B cell (primary cell): ENCODE data around the gene VANGL1.

Experiments used
- EZH2 ChIP-seq: IDR thresholded peaks from 2 replicates; pipeline ENCODE4 v1.6.1; 2012; ENCODE audit warnings: borderline replicate concordance, low read depth, mild to moderate bottlenecking, moderate library complexity, low read length; ENCODE audit not compliant: insufficient read depth, poor library complexity, severe bottlenecking
- TF ChIP-seq, protein P1 (sequence below): fragments of 200-600 bp; IDR thresholded peaks from one replicate; pipeline ENCODE4 v1.8.0; 2022; ENCODE audit warnings: antibody characterized with exemption, mild to moderate bottlenecking

DNA sequence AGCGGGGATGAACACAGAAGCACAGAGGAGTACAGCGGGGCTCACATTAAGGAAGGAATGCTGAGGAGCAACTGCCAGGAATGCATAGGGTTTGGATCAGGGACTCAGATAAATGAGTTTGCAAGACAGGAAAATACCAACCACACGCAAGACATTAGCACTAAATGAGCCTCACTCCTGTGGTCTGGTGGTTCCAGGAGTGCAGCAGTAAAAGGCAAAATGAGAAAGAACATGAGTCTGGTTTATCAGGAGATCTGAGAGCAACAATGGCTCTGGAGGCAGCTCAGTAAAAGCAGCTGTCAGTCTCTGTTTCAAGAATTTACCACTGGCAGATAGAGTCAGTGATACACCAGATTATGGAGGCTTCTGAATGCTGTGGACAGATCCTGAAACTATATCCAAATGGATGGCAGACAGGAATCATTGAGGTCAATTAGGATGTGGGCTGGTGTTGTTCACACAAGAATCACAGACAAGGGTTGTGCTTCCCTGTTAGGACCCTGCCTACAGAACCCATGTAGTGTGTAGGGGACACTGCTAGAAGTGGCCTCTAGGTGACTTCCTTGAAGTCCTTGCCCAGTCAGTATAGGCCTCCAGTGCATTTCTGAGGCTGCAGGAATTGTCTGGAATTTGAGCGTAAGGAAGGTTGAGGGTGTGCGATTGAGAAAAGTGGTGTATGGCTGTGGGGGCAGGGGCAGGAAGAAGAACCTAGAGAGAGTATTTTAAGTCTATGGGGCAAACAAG, 76.4 kb downstream of the VANGL1 start:
- TF ChIP-seq, protein P1, sequence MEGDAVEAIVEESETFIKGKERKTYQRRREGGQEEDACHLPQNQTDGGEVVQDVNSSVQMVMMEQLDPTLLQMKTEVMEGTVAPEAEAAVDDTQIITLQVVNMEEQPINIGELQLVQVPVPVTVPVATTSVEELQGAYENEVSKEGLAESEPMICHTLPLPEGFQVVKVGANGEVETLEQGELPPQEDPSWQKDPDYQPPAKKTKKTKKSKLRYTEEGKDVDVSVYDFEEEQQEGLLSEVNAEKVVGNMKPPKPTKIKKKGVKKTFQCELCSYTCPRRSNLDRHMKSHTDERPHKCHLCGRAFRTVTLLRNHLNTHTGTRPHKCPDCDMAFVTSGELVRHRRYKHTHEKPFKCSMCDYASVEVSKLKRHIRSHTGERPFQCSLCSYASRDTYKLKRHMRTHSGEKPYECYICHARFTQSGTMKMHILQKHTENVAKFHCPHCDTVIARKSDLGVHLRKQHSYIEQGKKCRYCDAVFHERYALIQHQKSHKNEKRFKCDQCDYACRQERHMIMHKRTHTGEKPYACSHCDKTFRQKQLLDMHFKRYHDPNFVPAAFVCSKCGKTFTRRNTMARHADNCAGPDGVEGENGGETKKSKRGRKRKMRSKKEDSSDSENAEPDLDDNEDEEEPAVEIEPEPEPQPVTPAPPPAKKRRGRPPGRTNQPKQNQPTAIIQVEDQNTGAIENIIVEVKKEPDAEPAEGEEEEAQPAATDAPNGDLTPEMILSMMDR = no peak
- TF ChIP-seq EZH2 = no peak
